OCI-LY1 (cell line): ENCODE results near the gene HOXA4.

Source experiments
- H2AFZ ChIP-seq: fragments of 200-600 bp; sonication (generic), shearing (Covaris generic); 2 replicates; pipeline ENCODE4 v1.6.0; 2014; ENCODE audit warnings: antibody characterized with exemption, mild to moderate bottlenecking, low read length
- H3F3A ChIP-seq: fragments of 200-600 bp; sonication (generic), shearing (Covaris generic); 2 replicates; pipeline ENCODE4 v1.6.0; 2014; ENCODE audit warnings: mild to moderate bottlenecking, antibody characterized with exemption, low read length, moderate library complexity; ENCODE audit not compliant: insufficient read depth
- H3K27ac ChIP-seq: fragments of 200-600 bp; sonication (generic); 2 replicates; pipeline ENCODE4 v1.5.1; 2014; ENCODE audit warnings: low read length, mixed run types, mild to moderate bottlenecking, low read depth; ENCODE audit not compliant: poor library complexity, severe bottlenecking
- H3K27me3 ChIP-seq: fragments of 200-600 bp; sonication (generic); 2 replicates; pipeline ENCODE4 v1.6.0; 2014; ENCODE audit warnings: antibody characterized with exemption, mild to moderate bottlenecking, low read length, moderate library complexity; ENCODE audit not compliant: insufficient read depth
- H3K36me3 ChIP-seq: fragments of 200-600 bp; sonication (generic); 2 replicates; pipeline ENCODE4 v1.6.1; 2014; ENCODE audit warnings: mild to moderate bottlenecking, antibody characterized with exemption, low read length, moderate library complexity, mixed read lengths; ENCODE audit not compliant: insufficient read depth
- H3K4me1 ChIP-seq: fragments of 200-600 bp; sonication (generic); 2 replicates; pipeline ENCODE4 v1.5.1; 2014; ENCODE audit warnings: mild to moderate bottlenecking, low read length, moderate library complexity; ENCODE audit not compliant: insufficient read depth, severe bottlenecking
- H3K4me2 ChIP-seq: fragments of 200-600 bp; sonication (generic), shearing (Covaris generic); 2 replicates; pipeline ENCODE4 v1.6.1; 2014; ENCODE audit warnings: low read length
- H3K4me3 ChIP-seq: fragments of 200-600 bp; sonication (generic); 2 replicates; pipeline ENCODE4 v1.5.1; 2014; ENCODE audit warnings: low read length, low read depth, mild to moderate bottlenecking, mixed read lengths; ENCODE audit not compliant: poor library complexity, severe bottlenecking
- H3K79me2 ChIP-seq: fragments of 200-600 bp; shearing (Covaris generic); 2 replicates; pipeline ENCODE4 v1.6.1; 2016; ENCODE audit warnings: mixed run types, low read length, mixed read lengths; ENCODE audit not compliant: insufficient read depth
- H3K9ac ChIP-seq: fragments of 200-600 bp; sonication (generic), shearing (Covaris generic); 2 replicates; pipeline ENCODE4 v1.6.1; 2014; ENCODE audit warnings: mild to moderate bottlenecking, low read length, mixed read lengths
- H3K9me2 ChIP-seq: fragments of 200-600 bp; sonication (generic), shearing (Covaris generic); 2 replicates; pipeline ENCODE4 v1.6.1; 2014; ENCODE audit warnings: low read depth, mild to moderate bottlenecking, low read length, mixed read lengths
- H3K9me3 ChIP-seq: fragments of 200-600 bp; shearing (Covaris generic); 2 replicates; pipeline ENCODE4 v1.6.1; 2014; ENCODE audit warnings: low read length, mixed read lengths
- H4K20me1 ChIP-seq: fragments of 200-600 bp; sonication (generic), shearing (Covaris generic); 2 replicates; pipeline ENCODE4 v1.6.0; 2016; ENCODE audit warnings: mild to moderate bottlenecking, low read length; ENCODE audit not compliant: insufficient read depth
- EZH2 ChIP-seq: fragments of 200-600 bp; sonication (generic), shearing (Covaris generic); IDR thresholded peaks from 2 replicates; pipeline ENCODE4 v1.8.0; 2017; ENCODE audit warnings: borderline replicate concordance, mixed run types, mild to moderate bottlenecking, antibody characterized with exemption, low read length, moderate library complexity, mixed read lengths
- TF ChIP-seq, protein P1 (sequence below): fragments of 200-600 bp; sonication (generic), shearing (Covaris generic); IDR thresholded peaks from 2 replicates; pipeline ENCODE4 v1.5.1; 2017; ENCODE audit warnings: mild to moderate bottlenecking, antibody characterized with exemption, low read length, moderate library complexity, mixed read lengths

HOXA4 gene

DNA sequence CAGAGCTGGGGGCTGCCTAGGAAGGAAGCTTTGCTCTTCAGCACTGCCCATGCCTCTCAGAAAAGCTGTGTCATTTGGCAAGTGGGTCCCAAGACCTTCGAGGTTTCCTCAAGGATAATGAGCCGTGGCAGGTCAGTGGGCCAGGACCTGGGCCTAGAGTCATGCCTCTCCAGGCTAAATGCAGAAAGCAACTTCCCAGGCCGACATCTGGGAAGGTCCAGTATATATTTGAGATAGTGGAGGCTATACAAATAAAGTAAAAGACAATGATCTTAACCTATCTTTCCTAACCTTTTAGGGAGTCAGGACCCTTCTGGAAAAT, 45.9 kb upstream of the HOXA4 start:
- peaks cover 16% of the 10 kb centered on the region for H3K4me1 ChIP-seq
- H3K9me3 ChIP-seq, result no peaks in the 10 kb centered on the region
- no peak overlapping the region for H3K27ac ChIP-seq
- H3K27me3 ChIP-seq, result peaks cover 9% of the 10 kb centered on the region; the same call in 1 of the 2 replicates
- H4K20me1 ChIP-seq, result no peaks in the 10 kb centered on the region
- H3K4me2 ChIP-seq, result no peak overlapping the region
- H3K4me3 ChIP-seq, result no peak overlapping the region
- no peaks in the 10 kb centered on the region for H3K79me2 ChIP-seq
- TF ChIP-seq, protein P1, sequence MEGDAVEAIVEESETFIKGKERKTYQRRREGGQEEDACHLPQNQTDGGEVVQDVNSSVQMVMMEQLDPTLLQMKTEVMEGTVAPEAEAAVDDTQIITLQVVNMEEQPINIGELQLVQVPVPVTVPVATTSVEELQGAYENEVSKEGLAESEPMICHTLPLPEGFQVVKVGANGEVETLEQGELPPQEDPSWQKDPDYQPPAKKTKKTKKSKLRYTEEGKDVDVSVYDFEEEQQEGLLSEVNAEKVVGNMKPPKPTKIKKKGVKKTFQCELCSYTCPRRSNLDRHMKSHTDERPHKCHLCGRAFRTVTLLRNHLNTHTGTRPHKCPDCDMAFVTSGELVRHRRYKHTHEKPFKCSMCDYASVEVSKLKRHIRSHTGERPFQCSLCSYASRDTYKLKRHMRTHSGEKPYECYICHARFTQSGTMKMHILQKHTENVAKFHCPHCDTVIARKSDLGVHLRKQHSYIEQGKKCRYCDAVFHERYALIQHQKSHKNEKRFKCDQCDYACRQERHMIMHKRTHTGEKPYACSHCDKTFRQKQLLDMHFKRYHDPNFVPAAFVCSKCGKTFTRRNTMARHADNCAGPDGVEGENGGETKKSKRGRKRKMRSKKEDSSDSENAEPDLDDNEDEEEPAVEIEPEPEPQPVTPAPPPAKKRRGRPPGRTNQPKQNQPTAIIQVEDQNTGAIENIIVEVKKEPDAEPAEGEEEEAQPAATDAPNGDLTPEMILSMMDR, result no peak
- no peak for TF ChIP-seq EZH2
- no peaks in the 10 kb centered on the region for H3K9me2 ChIP-seq
- no peak overlapping the region for H2AFZ ChIP-seq
- H3K9ac ChIP-seq, result no peak overlapping the region
- no peaks in the 10 kb centered on the region for H3K36me3 ChIP-seq
- H3F3A ChIP-seq, result no peaks in the 10 kb centered on the region

DNA sequence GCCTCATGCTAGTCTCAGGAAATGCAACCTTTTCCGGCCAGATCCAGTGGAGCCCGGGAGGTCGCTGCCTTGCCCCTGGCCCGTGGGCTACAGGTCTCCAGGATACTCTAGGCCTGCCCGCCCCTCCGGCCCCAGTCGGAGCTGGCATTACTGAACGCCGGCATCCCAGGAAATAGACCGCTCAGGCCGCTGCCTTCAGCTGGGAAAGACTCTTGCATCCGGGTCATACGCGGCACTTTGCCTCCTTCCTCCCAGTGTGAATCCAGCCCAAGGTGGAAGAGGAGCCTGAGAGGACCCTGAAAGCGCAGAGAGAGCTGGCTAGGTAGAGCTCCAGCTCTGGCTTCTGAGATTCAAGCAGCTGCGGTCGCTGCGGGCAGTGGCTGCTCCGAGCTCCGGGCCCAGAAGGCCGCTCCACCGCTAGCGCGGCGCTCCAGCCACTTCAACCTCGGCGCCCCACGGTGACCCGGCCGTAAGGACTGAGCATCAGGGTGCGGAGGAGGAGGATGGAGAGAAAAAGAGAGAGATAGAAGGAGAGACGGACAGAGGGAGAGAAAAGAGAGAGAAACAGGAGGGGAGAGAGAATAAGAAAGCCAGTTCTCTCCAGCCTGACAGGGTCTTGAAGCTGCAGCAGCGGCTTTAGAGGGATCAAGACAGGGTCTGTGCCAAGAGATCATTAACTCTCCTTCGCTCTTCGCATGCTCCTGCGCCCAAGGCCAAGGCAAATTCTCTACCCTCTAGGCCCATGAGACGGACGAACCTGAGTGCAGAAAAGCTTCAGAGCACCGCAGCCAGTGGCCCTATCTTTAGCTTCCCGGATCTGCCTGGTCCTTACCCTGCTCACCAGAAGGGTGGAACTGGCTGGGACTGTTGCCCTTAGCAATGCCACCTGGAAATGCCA, 45.3 kb upstream of the HOXA4 start:
- Histone ChIP-seq H3K27ac (no peak overlapping the region), H3K9me2 (no peaks in the 10 kb centered on the region), H3K4me3 (no peak overlapping the region), H3K79me2 (no peaks in the 10 kb centered on the region), H3K36me3 (no peaks in the 10 kb centered on the region), H3K27me3 (peaks cover 9% of the 10 kb centered on the region; the same call in 1 of the 2 replicates), H3K9me3 (no peaks in the 10 kb centered on the region), H3F3A (no peaks in the 10 kb centered on the region), H4K20me1 (no peaks in the 10 kb centered on the region), H3K4me2 (no peak overlapping the region), H2AFZ (no peak overlapping the region), H3K9ac (no peak overlapping the region), H3K4me1 (peaks cover 16% of the 10 kb centered on the region)
- TF ChIP-seq, protein P1, result no peak
- no peak for TF ChIP-seq EZH2

DNA sequence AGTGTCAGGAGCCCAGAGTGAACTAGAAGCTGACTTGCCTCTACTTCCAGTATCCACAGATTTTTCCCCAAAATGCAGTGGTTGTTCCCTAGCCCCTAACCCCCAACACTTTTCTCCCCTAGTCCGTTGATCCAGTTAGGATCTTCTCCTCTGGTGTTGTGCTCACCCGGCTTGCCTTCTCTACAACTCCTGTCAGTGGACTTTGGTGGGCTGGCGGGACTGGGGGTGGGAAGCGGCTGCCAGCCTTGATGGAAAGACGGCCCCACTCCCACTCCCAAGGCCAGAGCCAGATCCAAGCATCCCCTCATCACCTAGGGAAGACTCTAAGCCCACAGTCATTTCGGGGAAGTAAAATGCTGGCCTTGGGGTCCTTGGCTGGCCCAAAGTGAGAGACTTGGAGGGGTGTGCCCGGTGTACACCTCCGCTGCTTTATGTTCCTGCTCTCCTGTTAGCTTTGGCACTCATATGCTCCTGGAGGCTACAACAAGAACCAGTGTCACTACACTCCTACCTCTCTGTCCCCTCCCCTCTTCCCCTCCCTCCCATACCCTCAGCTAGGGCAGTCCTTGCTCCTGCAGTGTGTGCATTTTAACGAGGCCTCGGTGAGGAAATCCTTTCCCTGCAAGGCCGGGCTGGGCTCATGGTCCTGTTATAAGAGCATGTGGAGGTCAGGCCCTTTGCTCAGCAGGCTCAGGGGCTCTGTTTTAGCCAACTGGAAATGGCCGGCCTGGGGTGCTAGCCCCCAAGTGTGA, 44.5 kb upstream of the HOXA4 start:
- Histone ChIP-seq H3K4me2 (no peak overlapping the region), H3K9ac (no peak overlapping the region), H3F3A (no peaks in the 10 kb centered on the region), H3K27ac (no peak overlapping the region), H3K36me3 (no peaks in the 10 kb centered on the region), H3K27me3 (peaks cover 9% of the 10 kb centered on the region; the same call in 1 of the 2 replicates), H3K79me2 (no peaks in the 10 kb centered on the region), H3K9me2 (no peaks in the 10 kb centered on the region), H2AFZ (no peak overlapping the region), H3K4me3 (no peak overlapping the region), H3K4me1 (peaks cover 16% of the 10 kb centered on the region), H3K9me3 (no peaks in the 10 kb centered on the region), H4K20me1 (no peaks in the 10 kb centered on the region)
- TF ChIP-seq, protein P1, result no peak
- TF ChIP-seq EZH2, result no peak
